ENCODE data around the gene CRLF3. TPM values are rescaled to one million over a fixed set of nuclear protein-coding genes. Genes with fewer than 3 reads are reported as not detected.
"Not testable (repeated sequence)": the region's sequence is repeated elsewhere in the genome, so short reads cannot be mapped to it uniquely, and the experiment has no call there.

CRLF3 gene
- total and polyA plus RNA-seq, 12 donors: 3.1 to 18.0 (median 6.8) TPM

GRCh38 chr17:30761060-30761459 is 63.4 kb downstream of the CRLF3 start:
- H3K9me3 ChIP-seq (replicated peaks in 1 of 3): no peaks in the 10 kb centered on the region
- no peaks in the 10 kb centered on the region for H3K4me1 ChIP-seq (replicated peaks in 1 of 2)
- intact Hi-C loops (cut with DNase I): no loop called here
- no peak overlapping the region for H3K27ac ChIP-seq
- H3K36me3 ChIP-seq (replicated peaks in 1 of 2): peaks cover 0 to 18% of the 10 kb centered on the region in 2 donors
- H3K27me3 ChIP-seq: no peaks in the 10 kb centered on the region
- TF ChIP-seq CTCF (IDR thresholded peaks at IDR 0.05) (no peak), POLR2A (IDR thresholded peaks at IDR 0.05) (no peak)
- no peak for DNase-seq
- no peak overlapping the region for H3K4me3 ChIP-seq

- H3K4me3 ChIP-seq; H3K27me3 ChIP-seq; DNase-seq; H3K27ac ChIP-seq; intact Hi-C loops (cut with DNase I); H3K9me3 ChIP-seq (replicated peaks in 1 of 3); H3K4me1 ChIP-seq (replicated peaks in 1 of 2): not testable (repeated sequence)
- 94 to 99% (median 95%) methylated on average over 10 of the region's 10 CpGs for WGBS, 4 donors
- H3K36me3 ChIP-seq (replicated peaks in 1 of 2): peaks cover 0 to 30% of the 10 kb centered on the region in 2 donors
Measured at GRCh38 chr17:30753291-30753690, 71.2 kb downstream of the CRLF3 start.

- H3K27me3 ChIP-seq; H3K27ac ChIP-seq; H3K9me3 ChIP-seq (replicated peaks in 1 of 3); intact Hi-C loops (cut with DNase I); H3K4me3 ChIP-seq; H3K4me1 ChIP-seq (replicated peaks in 1 of 2): not testable (repeated sequence)
- WGBS, 4 donors: 55 to 68% (median 62%) methylated on average over 11 of the region's 11 CpGs
- peak in 6 of 7 donors; percentile 45 to 65 (median 60) for DNase-seq
- H3K36me3 ChIP-seq (replicated peaks in 1 of 2): peaks cover 0 to 31% of the 10 kb centered on the region in 2 donors
Measured at GRCh38 chr17:30750982-30751381, 73.5 kb downstream of the CRLF3 start.

GRCh38 chr17:30747621-30748020 is 76.9 kb downstream of the CRLF3 start:
- H3K27me3 ChIP-seq; H3K4me1 ChIP-seq (replicated peaks in 1 of 2); H3K27ac ChIP-seq; intact Hi-C loops (cut with DNase I); H3K4me3 ChIP-seq; H3K9me3 ChIP-seq (replicated peaks in 1 of 3): not testable (repeated sequence)
- H3K36me3 ChIP-seq (replicated peaks in 1 of 2): peaks cover 0 to 35% of the 10 kb centered on the region in 2 donors
- peak in 1 of 7 donors; percentile 23 for DNase-seq
- 90 to 100% (median 99%) methylated on average over 2 to 4 of the region's 4 CpGs for WGBS, 4 donors

GRCh38 chr17:30742669-30743068 is 81.8 kb downstream of the CRLF3 start:
- intact Hi-C loops (cut with DNase I); H3K4me1 ChIP-seq (replicated peaks in 1 of 2); H3K4me3 ChIP-seq; H3K9me3 ChIP-seq (replicated peaks in 1 of 3); H3K27me3 ChIP-seq; H3K27ac ChIP-seq: not testable (repeated sequence)
- peaks cover 0 to 19% of the 10 kb centered on the region in 2 donors for H3K36me3 ChIP-seq (replicated peaks in 1 of 2)
- WGBS, 4 donors: 13 to 33% (median 20%) methylated on average over 1 of the region's 1 CpG
- peak in 1 of 7 donors; percentile 33 for DNase-seq

GRCh38 chr17:30736371-30736770 is 88.1 kb downstream of the CRLF3 start:
- peak in 1 of 7 donors; percentile 37 for DNase-seq
- H3K9me3 ChIP-seq (replicated peaks in 1 of 3); intact Hi-C loops (cut with DNase I); H3K27ac ChIP-seq; H3K36me3 ChIP-seq (replicated peaks in 1 of 2); H3K27me3 ChIP-seq; H3K4me3 ChIP-seq: not testable (repeated sequence)
- WGBS, 4 donors: 93 to 98% (median 97%) methylated on average over 16 to 18 of the region's 18 CpGs
- H3K4me1 ChIP-seq (replicated peaks in 1 of 2): peaks cover 5 to 16% of the 10 kb centered on the region in 2 donors

GRCh38 chr17:30735644-30736043 is 88.8 kb downstream of the CRLF3 start:
- H3K4me3 ChIP-seq; H3K36me3 ChIP-seq (replicated peaks in 1 of 2); H3K27me3 ChIP-seq; H3K27ac ChIP-seq; intact Hi-C loops (cut with DNase I); H3K9me3 ChIP-seq (replicated peaks in 1 of 3): not testable (repeated sequence)
- peak in 1 of 7 donors; percentile 27 for DNase-seq
- peaks cover 5 to 16% of the 10 kb centered on the region in 2 donors for H3K4me1 ChIP-seq (replicated peaks in 1 of 2)
- 77 to 87% (median 85%) methylated on average over 4 to 5 of the region's 5 CpGs for WGBS, 4 donors

- H3K4me1 ChIP-seq (replicated peaks in 1 of 2): peaks cover 5 to 16% of the 10 kb centered on the region in 2 donors
- H3K27me3 ChIP-seq; H3K9me3 ChIP-seq (replicated peaks in 1 of 3); H3K4me3 ChIP-seq; H3K36me3 ChIP-seq (replicated peaks in 1 of 2); H3K27ac ChIP-seq; intact Hi-C loops (cut with DNase I): not testable (repeated sequence)
- DNase-seq: peak in 1 of 7 donors; percentile 34
- WGBS, 4 donors: 93 to 100% (median 96%) methylated on average over 9 of the region's 9 CpGs
Measured at GRCh38 chr17:30735206-30735605, 89.3 kb downstream of the CRLF3 start.

GRCh38 chr17:30734153-30734552 is 90.3 kb downstream of the CRLF3 start:
- H3K4me3 ChIP-seq; H3K9me3 ChIP-seq (replicated peaks in 1 of 3); H3K27me3 ChIP-seq; H3K36me3 ChIP-seq (replicated peaks in 1 of 2); H3K27ac ChIP-seq; intact Hi-C loops (cut with DNase I): not testable (repeated sequence)
- peak in 2 of 7 donors; percentile 9 to 44 for DNase-seq
- peaks cover 5 to 16% of the 10 kb centered on the region in 2 donors for H3K4me1 ChIP-seq (replicated peaks in 1 of 2)
- 91 to 96% (median 92%) methylated on average over 13 to 14 of the region's 14 CpGs for WGBS, 4 donors

All from adrenal gland (tissue), 12 donors.